Cardiac muscle cell (in vitro differentiated cells and primary cell): ENCODE data around the gene ZNF277. TPM values are rescaled to one million over a fixed set of nuclear protein-coding genes. Genes with fewer than 3 reads are reported as not detected.
A peak's percentile ranks its signal among the peaks of the same experiment; 100 is the strongest.

Experiments used
- DNase-seq, 2 donors: peaks; one replicate each; pipeline versions ENCODE4 v3.0.0 to v3.0.0-alpha.2; 2010 to 2017; ENCODE audit warnings: low read depth in 1 of 2, low spot score in 1 of 2
- H3K27ac ChIP-seq: fragments of 200-600 bp; sonication (generic); 2 replicates; pipeline ENCODE4 v1.5.1; 2016
- H3K27me3 ChIP-seq: fragments of 200-600 bp; sonication (generic); 2 replicates; pipeline ENCODE4 v1.6.0; 2016; ENCODE audit warnings: control low read depth
- H3K36me3 ChIP-seq: fragments of 200-600 bp; sonication (generic); 2 replicates; pipeline ENCODE4 v1.5.1; 2016; ENCODE audit warnings: control low read depth
- H3K4me1 ChIP-seq: fragments of 200-600 bp; sonication (generic); 2 replicates; pipeline ENCODE4 v1.8.1; 2017; ENCODE audit warnings: low read depth, mild to moderate bottlenecking, mixed run types
- H3K4me3 ChIP-seq: fragments of 200-600 bp; sonication (generic); 2 replicates; pipeline ENCODE4 v1.5.1; 2016; ENCODE audit warnings: mild to moderate bottlenecking
- H3K9me3 ChIP-seq: fragments of 200-600 bp; sonication (generic); 2 replicates; pipeline ENCODE4 v1.5.1; 2017; ENCODE audit warnings: low read depth, mild to moderate bottlenecking, control low read depth
- polyA plus RNA-seq: library from polyadenylated mRNA; unstranded; fragments of >200 nt; fragmentation: Nextera tagmentation; extraction: Ambion mirVana; gene quantifications from 2 replicates; pipeline ENCODE4 v1.2.1, GENCODE V29; 2016
- total RNA-seq: library from RNA; depleted of rRNA; stranded (reverse); fragments of >200 nt; gene quantifications from 2 replicates; pipeline ENCODE4 v1.2.3, GENCODE V29; 2016
- TF ChIP-seq, protein P1 (sequence below): IDR thresholded peaks from 2 replicates; pipeline ENCODE4 v1.5.1; 2012; ENCODE audit warnings: low read depth, mild to moderate bottlenecking, low read length

Gene ZNF277
- total and polyA plus RNA-seq, 2 experiments from 2014 or later, result 9.8 to 22.6 TPM

- Histone ChIP-seq H3K4me3 (no peak overlapping the region), H3K27ac (no peak overlapping the region), H3K36me3 (no peaks in the 10 kb centered on the region), H3K27me3 (no peaks in the 10 kb centered on the region), H3K9me3 (no peaks in the 10 kb centered on the region), H3K4me1 (peaks cover 10% of the 10 kb centered on the region)
- TF ChIP-seq, protein P1, sequence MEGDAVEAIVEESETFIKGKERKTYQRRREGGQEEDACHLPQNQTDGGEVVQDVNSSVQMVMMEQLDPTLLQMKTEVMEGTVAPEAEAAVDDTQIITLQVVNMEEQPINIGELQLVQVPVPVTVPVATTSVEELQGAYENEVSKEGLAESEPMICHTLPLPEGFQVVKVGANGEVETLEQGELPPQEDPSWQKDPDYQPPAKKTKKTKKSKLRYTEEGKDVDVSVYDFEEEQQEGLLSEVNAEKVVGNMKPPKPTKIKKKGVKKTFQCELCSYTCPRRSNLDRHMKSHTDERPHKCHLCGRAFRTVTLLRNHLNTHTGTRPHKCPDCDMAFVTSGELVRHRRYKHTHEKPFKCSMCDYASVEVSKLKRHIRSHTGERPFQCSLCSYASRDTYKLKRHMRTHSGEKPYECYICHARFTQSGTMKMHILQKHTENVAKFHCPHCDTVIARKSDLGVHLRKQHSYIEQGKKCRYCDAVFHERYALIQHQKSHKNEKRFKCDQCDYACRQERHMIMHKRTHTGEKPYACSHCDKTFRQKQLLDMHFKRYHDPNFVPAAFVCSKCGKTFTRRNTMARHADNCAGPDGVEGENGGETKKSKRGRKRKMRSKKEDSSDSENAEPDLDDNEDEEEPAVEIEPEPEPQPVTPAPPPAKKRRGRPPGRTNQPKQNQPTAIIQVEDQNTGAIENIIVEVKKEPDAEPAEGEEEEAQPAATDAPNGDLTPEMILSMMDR, result no peak
- peak in 1 of 2 donors; percentile 33 for DNase-seq
These were observed 14.0 kb upstream of the ZNF277 start for GRCh38 chr7:112192236-112193154.

DNA sequence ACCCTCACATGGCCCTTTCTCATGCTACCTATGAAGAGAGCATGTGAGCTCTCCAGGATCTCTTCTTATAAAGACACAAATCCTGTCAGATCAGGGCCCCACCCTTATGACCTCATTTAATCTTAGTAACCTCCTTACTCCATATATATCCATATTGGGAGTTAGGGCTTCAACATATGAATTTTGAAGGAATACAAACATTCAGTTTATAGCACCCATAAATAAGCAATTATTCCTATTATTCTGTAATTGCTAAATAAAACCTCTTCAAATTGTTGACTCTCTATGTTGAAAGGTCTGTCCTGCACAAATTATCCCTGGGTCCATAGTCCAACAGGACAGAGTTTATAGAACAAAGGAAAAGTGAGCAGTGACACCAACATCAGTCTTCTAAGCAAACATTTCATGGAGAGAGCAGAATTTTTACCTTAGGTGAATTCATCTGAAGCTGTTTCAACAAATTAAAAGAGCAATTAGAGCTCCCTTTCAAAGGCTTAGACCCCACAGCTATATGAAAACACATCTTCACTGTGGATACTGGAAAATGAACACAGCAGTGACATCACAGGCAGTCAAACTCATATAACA lies 12.5 kb upstream of the ZNF277 start:
- Histone ChIP-seq H3K4me3 (no peak overlapping the region), H3K27me3 (no peaks in the 10 kb centered on the region), H3K9me3 (no peaks in the 10 kb centered on the region), H3K36me3 (no peaks in the 10 kb centered on the region), H3K4me1 (no peaks in the 10 kb centered on the region), H3K27ac (no peak overlapping the region)
- TF ChIP-seq, protein P1, result no peak
- DNase-seq, result no peak

DNA sequence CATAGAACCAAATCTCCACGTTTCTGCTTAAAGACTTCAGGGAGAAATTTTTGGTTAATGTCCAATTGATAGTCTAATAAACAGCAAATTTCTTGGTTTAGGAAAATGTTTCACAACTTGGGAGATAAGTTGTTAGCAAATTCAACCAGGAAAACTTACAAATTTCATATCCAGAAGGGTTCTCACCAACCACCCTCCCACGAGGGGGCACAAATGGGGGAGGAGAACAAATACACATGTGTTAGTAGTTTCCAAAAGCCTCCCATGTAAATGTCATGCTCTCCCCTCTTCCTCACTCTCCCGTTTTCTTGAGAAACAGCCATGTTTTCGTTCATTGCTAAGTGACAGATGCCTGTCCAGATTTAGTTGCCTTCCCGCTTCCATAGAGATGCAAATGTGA lies 10.8 kb upstream of the ZNF277 start:
- no peak overlapping the region for H3K4me3 ChIP-seq
- DNase-seq, result peak in 1 of 2 donors; percentile 13
- H3K27ac ChIP-seq, result no peak overlapping the region
- H3K36me3 ChIP-seq, result no peaks in the 10 kb centered on the region
- TF ChIP-seq, protein P1, result no peak
- H3K4me1 ChIP-seq, result no peaks in the 10 kb centered on the region
- no peaks in the 10 kb centered on the region for H3K9me3 ChIP-seq
- H3K27me3 ChIP-seq, result no peaks in the 10 kb centered on the region

- H3K36me3 ChIP-seq, result no peaks in the 10 kb centered on the region
- H3K27me3 ChIP-seq, result no peaks in the 10 kb centered on the region
- no peak overlapping the region for H3K27ac ChIP-seq
- H3K4me3 ChIP-seq, result no peak overlapping the region
- H3K9me3 ChIP-seq, result no peaks in the 10 kb centered on the region
- TF ChIP-seq, protein P1, result no peak
- no peaks in the 10 kb centered on the region for H3K4me1 ChIP-seq
- DNase-seq, result no peak
These were observed 9.2 kb upstream of the ZNF277 start for GRCh38 chr7:112197322-112197721.

DNA sequence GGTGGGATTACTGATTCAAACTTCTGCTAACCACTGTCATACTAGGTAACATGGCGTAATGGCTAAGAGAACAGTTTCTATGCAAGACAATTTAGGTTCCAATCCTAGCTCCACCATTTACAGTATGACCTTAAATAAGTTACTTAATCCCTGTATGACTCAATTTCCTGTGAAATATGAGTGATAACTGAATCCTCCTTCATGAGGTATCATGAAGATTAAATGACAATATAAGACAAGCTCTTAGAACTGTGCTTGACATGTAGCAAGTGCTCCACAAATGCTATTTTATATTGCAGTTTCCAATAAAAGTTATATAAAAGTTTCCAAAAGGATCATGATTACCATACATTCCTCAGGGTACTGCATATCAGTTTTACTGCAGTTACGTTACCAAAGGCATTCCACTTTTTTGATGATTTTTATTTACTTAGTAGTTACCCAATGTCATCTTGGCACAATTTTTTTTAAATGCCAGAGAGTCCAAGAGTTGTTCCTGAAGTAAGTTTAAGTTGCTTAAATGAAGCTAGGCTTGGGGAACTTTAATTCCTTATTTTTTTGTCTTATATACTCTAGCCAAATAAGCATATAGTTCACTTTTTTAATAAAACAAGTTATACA lies 7.3 kb upstream of the ZNF277 start:
- Histone ChIP-seq H3K36me3 (no peaks in the 10 kb centered on the region), H3K27me3 (no peaks in the 10 kb centered on the region), H3K4me1 (peaks cover 4% of the 10 kb centered on the region), H3K9me3 (no peaks in the 10 kb centered on the region), H3K27ac (no peak overlapping the region), H3K4me3 (no peak overlapping the region)
- TF ChIP-seq, protein P1, result no peak
- peak in 1 of 2 donors; percentile 56 for DNase-seq
